SK-N-SH (cell line): ENCODE results near the gene NGF. TPM values are rescaled to one million over a fixed set of nuclear protein-coding genes. Genes with fewer than 3 reads are reported as not detected.

Source experiments
- CTCF ChIA-PET: fragments of 300-600, 350-600 bp; formaldehyde crosslinking; extraction: SDS; loops from one replicate; lab custom pipeline; 2021; lab: Yijun Ruan, JAX
- POLR2A ChIA-PET: fragments of 350-600 bp; sonication (Branson Sonifier 250); formaldehyde crosslinking; extraction: SDS; loops from one replicate; lab custom pipeline; 2020; ENCODE audit warnings: antibody characterized with exemption, inconsistent platforms; lab: Yijun Ruan, JAX
- DNase-seq: peaks from one replicate; pipeline ENCODE4 v3.0.0; 2012
- H2AFZ ChIP-seq: fragments of 200-600 bp; sonication (generic); 2 replicates; pipeline ENCODE4 v1.8.1; 2016; ENCODE audit warnings: antibody characterized with exemption, mild to moderate bottlenecking, low read depth
- H3F3A ChIP-seq: fragments of 200-600 bp; sonication (generic); replicated peaks from 2 replicates; pipeline ENCODE3; 2016; ENCODE audit warnings: antibody characterized with exemption, mild to moderate bottlenecking; ENCODE audit not compliant: insufficient read depth
- H3K27ac ChIP-seq, 2 experiments: fragments of 200-500 bp in 1 of 2; fragments of 200-600 bp in 1 of 2; sonication (Bioruptor generic) in 1 of 2; sonication (generic), shearing (Covaris generic) in 1 of 2; 2 replicates each; pipeline versions ENCODE4 v1.5.1 to v1.6.1; 2014 to 2016; ENCODE audit warnings: low read depth in 2 of 2, inconsistent platforms in 1 of 2, low read length in 1 of 2, mild to moderate bottlenecking in 1 of 2, mixed read lengths in 1 of 2
- H3K27me3 ChIP-seq: fragments of 200-600 bp; sonication (generic), shearing (Covaris generic); 2 replicates; pipeline ENCODE4 v1.6.1; 2016; ENCODE audit warnings: mixed run types; ENCODE audit not compliant: insufficient read depth
- H3K36me3 ChIP-seq, 2 experiments: fragments of 200-500 bp in 1 of 2; fragments of 200-600 bp in 1 of 2; sonication (Bioruptor generic) in 1 of 2; sonication (generic) in 1 of 2; replicated peaks in 1 of 2; 2 replicates each; pipeline versions ENCODE3 to v1.5.1; 2014 to 2016; ENCODE audit warnings: low read length in 1 of 2, mild to moderate bottlenecking in 1 of 2; ENCODE audit not compliant: insufficient read depth in 2 of 2, control insufficient read depth in 1 of 2
- H3K4me1 ChIP-seq, 2 experiments: fragments of 200-500 bp in 1 of 2; fragments of 200-600 bp in 1 of 2; sonication (Bioruptor generic) in 1 of 2; sonication (generic), shearing (Covaris generic) in 1 of 2; 2 replicates each; pipeline versions ENCODE4 v1.5.1 to v1.6.1; 2014 to 2016; ENCODE audit warnings: low read depth in 1 of 2, low read length in 1 of 2, mixed run types in 1 of 2; ENCODE audit not compliant: insufficient read depth in 2 of 2, control insufficient read depth in 1 of 2
- H3K4me2 ChIP-seq: fragments of 200-600 bp; sonication (generic), shearing (Covaris generic); 2 replicates; pipeline ENCODE4 v1.6.1; 2017; ENCODE audit warnings: mixed run types
- H3K4me3 ChIP-seq, 2 experiments: fragments of 200-500 bp in 1 of 2; fragments of 200-600 bp in 1 of 2; sonication (Bioruptor generic) in 1 of 2; sonication (generic), shearing (Covaris generic) in 1 of 2; 2 replicates each; pipeline versions ENCODE4 v1.5.1 to v1.8.1; 2014 to 2016; ENCODE audit warnings: low read depth in 2 of 2, inconsistent platforms in 1 of 2, low read length in 1 of 2, mild to moderate bottlenecking in 1 of 2, mixed read lengths in 1 of 2, moderate library complexity in 1 of 2
- H3K79me2 ChIP-seq: fragments of 200-600 bp; sonication (generic); 2 replicates; pipeline ENCODE4 v1.8.1; 2017; ENCODE audit warnings: mild to moderate bottlenecking; ENCODE audit not compliant: insufficient read depth
- H3K9ac ChIP-seq: fragments of 200-600 bp; sonication (generic); 2 replicates; pipeline ENCODE4 v1.6.1; 2017; ENCODE audit warnings: mixed run types
- H3K9me2 ChIP-seq: fragments of 200-600 bp; sonication (generic); 2 replicates; pipeline ENCODE4 v1.6.1; 2017; ENCODE audit warnings: mixed run types
- H3K9me3 ChIP-seq: fragments of 200-600 bp; sonication (generic); 2 replicates; pipeline ENCODE4 v1.6.1; 2017; ENCODE audit warnings: mixed run types, mild to moderate bottlenecking, moderate library complexity
- H4K20me1 ChIP-seq: fragments of 200-600 bp; sonication (generic); 2 replicates; pipeline ENCODE4 v1.6.1; 2017; ENCODE audit warnings: mild to moderate bottlenecking, mixed run types; ENCODE audit not compliant: insufficient read depth
- ELF1 ChIP-seq: IDR thresholded peaks from 2 replicates; pipeline ENCODE4 v1.4.0; 2012
- EP300 ChIP-seq, 2 experiments: IDR thresholded peaks; 2 replicates each; pipeline versions ENCODE4 v1.4.0 to v1.6.1; 2012; ENCODE audit warnings: borderline replicate concordance in 1 of 2, low read depth in 1 of 2, low read length in 1 of 2
- EZH2phosphoT487 ChIP-seq: fragments of 200-600 bp; sonication (generic); IDR thresholded peaks from 2 replicates; pipeline ENCODE4 v1.6.1; 2017; ENCODE audit warnings: low read depth, mixed run types, mild to moderate bottlenecking, antibody characterized with exemption, moderate library complexity, borderline replicate concordance
- FOXM1 ChIP-seq: IDR thresholded peaks from 2 replicates; pipeline ENCODE4 v1.4.0; 2012; ENCODE audit warnings: low read depth, mild to moderate bottlenecking
- JUND ChIP-seq: IDR thresholded peaks from 2 replicates; pipeline ENCODE4 v1.4.0; 2012
- MEF2A ChIP-seq: IDR thresholded peaks from 2 replicates; pipeline ENCODE4 v1.4.0; 2012; ENCODE audit warnings: low read depth, borderline replicate concordance
- MXI1 ChIP-seq: IDR thresholded peaks from 2 replicates; pipeline ENCODE4 v1.6.1; 2012; ENCODE audit warnings: mild to moderate bottlenecking, low read depth, low read length, improper control_type of control experiment
- POLR2AphosphoS5 ChIP-seq: IDR thresholded peaks from 2 replicates; pipeline ENCODE4 v1.6.1; 2012; ENCODE audit warnings: low read depth, low read length
- REST ChIP-seq: IDR thresholded peaks from 2 replicates; pipeline ENCODE4 v1.6.1; 2012; ENCODE audit warnings: mild to moderate bottlenecking, low read depth, low read length, moderate library complexity
- RXRA ChIP-seq: IDR thresholded peaks from 2 replicates; pipeline ENCODE4 v1.4.0; 2012; ENCODE audit warnings: low read depth, mild to moderate bottlenecking, borderline replicate concordance
- SIN3A ChIP-seq: IDR thresholded peaks from 2 replicates; pipeline ENCODE4 v1.6.1; 2012; ENCODE audit warnings: low read depth, mild to moderate bottlenecking, low read length, moderate library complexity, borderline replicate concordance
- SMC3 ChIP-seq: IDR thresholded peaks from 2 replicates; pipeline ENCODE4 v1.6.1; 2012; ENCODE audit warnings: low read depth, low read length, improper control_type of control experiment
- TAF1 ChIP-seq: IDR thresholded peaks from 2 replicates; pipeline ENCODE4 v1.6.1; 2012; ENCODE audit warnings: low read depth, mild to moderate bottlenecking, low read length, moderate library complexity, borderline replicate concordance
- TEAD4 ChIP-seq: IDR thresholded peaks from 2 replicates; pipeline ENCODE4 v1.4.0; 2012; ENCODE audit warnings: mild to moderate bottlenecking, borderline replicate concordance; ENCODE audit not compliant: insufficient read depth
- USF1 ChIP-seq: IDR thresholded peaks from 2 replicates; pipeline ENCODE4 v1.4.0; 2012; ENCODE audit warnings: low read depth, borderline replicate concordance
- ZBTB33 ChIP-seq: IDR thresholded peaks from 2 replicates; pipeline ENCODE4 v1.4.0; 2012; ENCODE audit warnings: low read depth, borderline replicate concordance
- WGBS: methylation state at CpG from one replicate; pipeline ENCODE4 v1.1.6; 2017; ENCODE audit warnings: low lambda C conversion rate; 5-methylcytosine and 5-hydroxymethylcytosine counted together
- polyA plus RNA-seq, 3 experiments: library from polyadenylated mRNA; depleted of rRNA; stranded (reverse); fragments of >200 nt; gene quantifications; 2 replicates each; pipeline ENCODE4 v1.2.3, GENCODE V29; 2012
- TF ChIP-seq, protein P1 (sequence below): IDR thresholded peaks from 2 replicates; pipeline ENCODE4 v1.4.0; 2012; ENCODE audit warnings: low read depth

Gene NGF
- polyA plus RNA-seq, 1 of the 3 experiments (the other 2 are of a cell fraction) = 75.8 TPM

- peak; percentile 71; the same call in 1 of the 2 replicates for TF ChIP-seq USF1
- TF ChIP-seq EP300 (IDR thresholded peaks at IDR 0.05; ENCODE audit: borderline replicate concordance in 1 of 2, low read depth in 1 of 2, low read length in 1 of 2) = peak; percentile 41 to 66; a peak in 2 of 4 replicates
- TF ChIP-seq RXRA = peak; percentile 8; the same call in 1 of the 2 replicates
- TF ChIP-seq SIN3A = no peak
- no peak for TF ChIP-seq ELF1
These were observed 86.7 kb downstream of the NGF start (continued) for GRCh38 chr1:115251340-115251748.

DNA sequence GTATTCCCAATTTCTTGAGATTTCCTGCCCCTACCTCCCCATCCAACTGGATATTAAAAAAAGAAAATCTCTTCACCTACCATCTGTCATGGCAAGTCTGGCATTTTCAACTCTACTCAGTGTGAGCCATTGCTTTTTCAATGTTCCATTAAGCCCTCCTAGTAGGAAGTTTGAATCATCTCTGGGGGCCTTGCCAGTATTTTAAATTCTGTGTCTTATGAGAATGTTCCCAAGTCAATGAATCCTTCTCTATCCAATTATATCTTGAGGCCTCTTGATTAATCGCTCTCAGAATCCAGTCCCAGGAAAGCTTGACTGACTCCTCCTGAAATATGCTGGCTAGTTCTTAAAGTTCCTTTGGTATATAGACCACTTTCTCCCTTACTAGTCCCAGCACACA, 91.5 kb downstream of the NGF start:
- 100% methylated on average over 1 of the region's 1 CpG for WGBS
- Histone ChIP-seq H2AFZ (no peak overlapping the region), H3K27me3 (no peaks in the 10 kb centered on the region)

GRCh38 chr1:115245227-115245626, 92.8 kb downstream of the NGF start:
- CTCF ChIA-PET = interaction anchor here (0.8 to 0.9 kb wide), 2 partner anchors 225 to 352 kb away, joined by 3 read pairs; no protein-coding TSS in a partner anchor
- Histone ChIP-seq H3F3A (peaks cover 21% of the 10 kb centered on the region), H3K4me3 (no peak overlapping the region), H3K9ac (no peak overlapping the region), H3K27ac (no peak overlapping the region), H3K9me3 (peaks cover 32% of the 10 kb centered on the region), H4K20me1 (no peaks in the 10 kb centered on the region), H3K9me2 (no peaks in the 10 kb centered on the region), H2AFZ (no peak overlapping the region), H3K36me3 (peaks cover 0 to 23% of the 10 kb centered on the region in 2 experiments), H3K27me3 (no peaks in the 10 kb centered on the region), H3K79me2 (no peaks in the 10 kb centered on the region), H3K4me1 (no peaks in the 10 kb centered on the region; a peak in 1 of 4 replicates), H3K4me2 (no peak overlapping the region)
- DNase-seq = no peak
- POLR2A ChIA-PET = no interaction called here
- 94% methylated on average over 1 of the region's 1 CpG for WGBS
- no peak for TF ChIP-seq SIN3A
- no peak for TF ChIP-seq POLR2AphosphoS5
- no peak for TF ChIP-seq USF1
- TF ChIP-seq TEAD4 = no peak
- TF ChIP-seq EZH2phosphoT487 = no peak
- TF ChIP-seq MXI1 = no peak
- TF ChIP-seq TAF1 = no peak
- no peak for TF ChIP-seq SMC3
- no peak for TF ChIP-seq RXRA
- no peak for TF ChIP-seq ZBTB33
- no peak for TF ChIP-seq JUND
- TF ChIP-seq, protein P1, sequence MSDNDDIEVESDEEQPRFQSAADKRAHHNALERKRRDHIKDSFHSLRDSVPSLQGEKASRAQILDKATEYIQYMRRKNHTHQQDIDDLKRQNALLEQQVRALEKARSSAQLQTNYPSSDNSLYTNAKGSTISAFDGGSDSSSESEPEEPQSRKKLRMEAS = no peak
- TF ChIP-seq REST = no peak
- TF ChIP-seq MEF2A = no peak
- no peak for TF ChIP-seq EP300 (IDR thresholded peaks at IDR 0.05; ENCODE audit: borderline replicate concordance in 1 of 2, low read depth in 1 of 2, low read length in 1 of 2)

More for the DNA sequence above, 91.5 kb downstream of the NGF start:
- POLR2A ChIA-PET = no interaction called here
- Histone ChIP-seq H3F3A (peaks cover 27% of the 10 kb centered on the region), H3K36me3 (peaks cover 0 to 23% of the 10 kb centered on the region in 2 experiments), H3K9me2 (no peaks in the 10 kb centered on the region), H3K27ac (no peak overlapping the region), H3K4me1 (peaks cover 0 to 5% of the 10 kb centered on the region in 2 experiments; a peak in 2 of 4 replicates), H3K4me3 (no peak overlapping the region), H3K79me2 (no peaks in the 10 kb centered on the region), H4K20me1 (no peaks in the 10 kb centered on the region), H3K9ac (no peak overlapping the region), H3K4me2 (no peak overlapping the region), H3K9me3 (peaks cover 32% of the 10 kb centered on the region)
- CTCF ChIA-PET = no interaction called here
- TF ChIP-seq MEF2A (no peak), SMC3 (no peak), FOXM1 (no peak)
- no peak for DNase-seq
